Fibroblast of skin of abdomen (primary cell): ENCODE data around the gene MAST1.
"Not testable (repeated sequence)": the region's sequence is repeated elsewhere in the genome, so short reads cannot be mapped to it uniquely, and the experiment has no call there.

Source experiments
- DNase-seq: peaks from one replicate; pipeline ENCODE4 v3.0.0-alpha.2; 2013

MAST1 gene

GRCh38 chr19:12872255-12872654 lies 33.9 kb downstream of the MAST1 start:
- DNase-seq: no peak

- peak; percentile 36 for DNase-seq
Observed at GRCh38 chr19:12872941-12873890, 34.9 kb downstream of the MAST1 start.

- DNase-seq: no peak
Observed at GRCh38 chr19:12873891-12874745, 35.8 kb downstream of the MAST1 start.

GRCh38 chr19:12875086-12875485 lies 36.8 kb downstream of the MAST1 start:
- DNase-seq: no peak

- no peak for DNase-seq
Observed at GRCh38 chr19:12880551-12881171, 42.3 kb downstream of the MAST1 start.

- DNase-seq: peak; percentile 88
Observed at GRCh38 chr19:12881172-12881808, 43.0 kb downstream of the MAST1 start, which contains the start of gene DNASE2. TSS of gene DNASE2 (minus strand) at chr19:12881449. CDS start at chr19:12881375, 74 bp downstream.

- DNase-seq: no peak
Observed at GRCh38 chr19:12882589-12882988, 44.3 kb downstream of the MAST1 start.

- no peak for DNase-seq
Observed at GRCh38 chr19:12884202-12884601, 45.9 kb downstream of the MAST1 start.

GRCh38 chr19:12884627-12884925 lies 46.3 kb downstream of the MAST1 start:
- no peak for DNase-seq

- DNase-seq: peak; percentile 19
Observed at GRCh38 chr19:12884926-12885748, 46.8 kb downstream of the MAST1 start.

- no peak for DNase-seq
Observed at GRCh38 chr19:12885749-12886650, 47.7 kb downstream of the MAST1 start.

GRCh38 chr19:12886651-12886968 lies 48.3 kb downstream of the MAST1 start:
- DNase-seq: no peak

- DNase-seq: no peak
Observed at GRCh38 chr19:12886969-12887747, 48.8 kb downstream of the MAST1 start, which contains the start of gene KLF1. TSS of gene KLF1 (minus strand) at chr19:12887201. CDS start at chr19:12887140, 61 bp downstream.

GRCh38 chr19:12888006-12888603 lies 49.8 kb downstream of the MAST1 start:
- DNase-seq: no peak

- DNase-seq: not testable (repeated sequence)
Observed at GRCh38 chr19:12890299-12890786, 52.0 kb downstream of the MAST1 start.

- DNase-seq: peak; percentile 99
Observed at GRCh38 chr19:12890787-12891552, 52.7 kb downstream of the MAST1 start, which contains the start of gene GCDH. TSS of gene GCDH (plus strand) at chr19:12891160. CDS start at chr19:12891305, 145 bp downstream.

- DNase-seq: no peak
Observed at GRCh38 chr19:12891553-12892021, 53.3 kb downstream of the MAST1 start.

GRCh38 chr19:12893582-12893981 lies 55.3 kb downstream of the MAST1 start:
- no peak for DNase-seq
